NCI-H187 treated with DMSO at 0.1 percent for 48 hours (cell line): Measurements from ENCODE around the gene SRSF3.
"Not testable (repeated sequence)": the region's sequence is repeated elsewhere in the genome, so short reads cannot be mapped to it uniquely, and the experiment has no call there.

Experiments used
- DNase-seq: peaks from one replicate; lab custom pipeline; 2025; lab: John Stamatoyannopoulos, UW

Gene SRSF3

DNA sequence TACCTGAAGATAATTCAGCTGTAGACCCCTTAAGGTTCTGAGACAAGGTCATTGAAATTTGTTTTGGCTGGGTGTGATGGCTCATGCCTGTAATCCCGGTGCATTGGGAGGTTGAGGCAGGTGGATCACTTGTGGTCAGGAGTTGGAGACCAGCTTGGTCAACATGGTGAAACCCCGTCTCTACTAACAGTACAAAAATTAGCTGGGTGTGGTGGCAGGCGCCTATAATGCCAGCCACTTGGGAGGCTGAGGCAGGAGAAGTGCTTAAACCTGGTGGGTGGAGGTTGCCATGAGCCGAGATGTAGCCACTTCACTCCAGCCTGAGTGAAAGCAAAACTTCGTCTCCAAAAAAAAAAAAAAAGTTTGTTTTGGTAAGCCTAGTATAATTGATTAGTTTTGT lies 11.0 kb downstream of the SRSF3 start:
- no peak for DNase-seq

DNA sequence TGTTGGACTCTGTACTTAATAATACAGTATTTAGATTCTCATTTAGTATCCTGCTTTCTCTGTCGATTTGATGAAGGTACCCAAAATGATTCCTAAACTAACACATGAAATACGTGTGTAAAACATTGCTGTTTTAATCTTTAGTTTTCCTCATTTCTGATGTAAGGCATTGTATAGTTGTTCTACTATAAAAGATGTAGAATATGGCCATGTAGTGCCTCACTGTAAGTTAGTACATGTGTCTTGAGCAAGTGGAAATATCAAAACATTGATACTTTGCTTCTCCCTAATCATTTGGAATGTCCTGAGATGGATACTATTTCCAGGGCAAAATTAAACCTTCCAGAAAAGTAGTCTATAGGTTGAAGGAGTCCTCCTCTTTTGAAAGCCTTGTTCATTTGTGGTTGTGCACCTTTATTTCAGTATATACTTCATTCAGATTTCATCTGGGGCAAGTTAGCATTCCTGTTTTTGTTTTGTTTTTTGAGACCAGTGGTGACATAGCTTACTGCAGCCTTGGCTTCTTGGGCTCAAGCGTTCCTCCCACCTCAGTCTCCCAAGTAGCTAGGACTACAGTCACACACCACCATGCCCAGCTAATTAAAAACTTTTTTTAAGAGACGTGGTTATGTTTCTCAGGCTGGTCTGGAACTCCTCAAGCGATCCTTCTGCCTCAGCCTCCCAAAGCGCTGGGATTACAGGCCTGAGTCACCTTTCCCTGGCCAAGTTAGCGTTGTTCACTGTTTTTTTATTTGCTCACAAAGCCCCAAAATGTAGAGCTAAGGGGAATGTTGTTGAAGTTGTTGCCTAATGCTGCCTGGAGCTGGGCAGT lies 11.6 kb downstream of the SRSF3 start:
- DNase-seq: no peak

DNA sequence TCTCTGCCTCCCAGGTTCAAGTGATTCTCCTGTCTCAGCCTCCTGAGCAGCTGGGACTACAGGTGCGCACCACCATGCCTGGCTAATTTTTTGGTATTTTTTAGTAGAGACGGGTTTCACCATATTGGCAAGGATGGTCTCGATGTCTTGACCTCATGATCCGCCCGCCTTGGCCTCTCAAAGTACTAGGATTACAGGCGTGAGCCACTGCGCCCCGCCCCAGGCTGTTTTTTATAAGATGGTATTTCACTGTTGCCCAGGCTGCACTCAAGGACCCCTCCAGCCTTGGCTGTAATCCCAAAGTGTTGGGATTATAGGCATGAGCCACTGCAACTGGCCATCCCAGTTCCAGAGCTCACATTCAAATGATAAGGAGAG lies 13.1 kb downstream of the SRSF3 start:
- not testable (repeated sequence) for DNase-seq

DNA sequence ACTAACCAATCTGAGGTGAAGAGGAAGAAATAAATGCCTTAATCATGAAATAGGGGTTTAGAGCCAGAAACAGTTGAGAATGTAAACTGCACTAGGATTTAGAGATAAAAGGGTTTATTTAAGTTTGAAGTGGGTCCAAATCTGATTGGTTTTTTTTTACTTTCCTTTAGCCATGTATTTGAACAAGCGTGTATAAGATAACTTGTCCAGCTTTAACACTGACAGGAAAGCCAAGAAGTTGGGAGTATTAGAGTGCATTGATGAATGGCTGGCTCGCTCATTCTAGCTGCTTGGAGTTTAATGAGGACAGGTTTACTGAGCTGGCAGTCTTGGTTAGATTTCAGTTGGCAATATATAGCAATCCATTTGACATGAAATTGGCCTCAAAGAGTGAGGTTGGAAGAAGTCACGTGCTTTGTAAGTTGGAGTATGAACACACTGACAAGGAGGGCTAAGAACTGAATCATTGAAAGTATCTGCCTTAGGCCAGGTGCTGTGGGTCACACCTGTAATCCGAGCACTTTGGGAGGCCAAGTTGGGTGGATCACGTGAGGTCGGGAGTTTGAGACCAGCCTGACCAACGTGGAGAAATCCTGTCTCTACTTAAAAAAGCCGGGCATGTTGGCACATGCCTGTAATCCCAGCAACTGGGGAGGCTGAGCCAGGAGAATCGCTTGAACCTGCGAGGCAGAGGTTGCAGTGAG lies 13.7 kb downstream of the SRSF3 start:
- no peak for DNase-seq

DNA sequence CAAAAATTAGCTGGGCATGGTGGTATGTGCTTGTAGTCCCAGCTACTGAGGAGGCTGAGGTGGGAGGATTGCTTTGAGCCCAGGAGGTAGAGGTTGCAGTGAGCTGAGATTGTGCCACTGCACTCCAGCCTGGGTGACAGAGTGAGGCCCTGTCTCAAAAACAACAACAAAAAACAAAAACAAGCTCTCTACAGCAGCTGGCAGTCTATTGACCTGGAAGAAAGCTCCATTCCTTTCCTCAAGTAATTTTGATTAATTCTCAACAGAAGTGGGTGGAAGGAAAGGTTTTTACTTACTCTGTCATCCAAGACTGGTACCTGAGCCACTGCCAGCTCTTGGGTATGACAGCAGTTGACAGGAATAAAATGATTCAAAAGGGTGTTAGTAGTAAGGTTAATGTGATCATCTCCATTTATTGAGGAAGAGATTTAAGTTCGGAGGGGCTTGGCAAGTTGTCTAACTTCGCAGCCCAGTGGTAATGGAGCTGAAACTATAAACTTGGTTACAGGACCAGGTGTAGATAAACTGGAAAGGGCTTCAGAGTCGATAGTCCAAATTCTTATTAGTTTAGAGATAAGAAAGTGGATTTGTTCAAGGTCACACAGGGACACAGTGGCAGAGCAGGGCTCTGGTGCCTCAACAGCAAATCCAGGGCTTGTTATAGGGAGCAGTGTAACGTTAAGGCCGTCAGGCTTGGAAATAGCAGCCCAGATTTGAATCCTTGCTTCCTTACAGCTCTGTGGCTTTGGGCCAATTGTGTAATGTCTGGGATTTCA lies 14.8 kb downstream of the SRSF3 start:
- DNase-seq: no peak

DNA sequence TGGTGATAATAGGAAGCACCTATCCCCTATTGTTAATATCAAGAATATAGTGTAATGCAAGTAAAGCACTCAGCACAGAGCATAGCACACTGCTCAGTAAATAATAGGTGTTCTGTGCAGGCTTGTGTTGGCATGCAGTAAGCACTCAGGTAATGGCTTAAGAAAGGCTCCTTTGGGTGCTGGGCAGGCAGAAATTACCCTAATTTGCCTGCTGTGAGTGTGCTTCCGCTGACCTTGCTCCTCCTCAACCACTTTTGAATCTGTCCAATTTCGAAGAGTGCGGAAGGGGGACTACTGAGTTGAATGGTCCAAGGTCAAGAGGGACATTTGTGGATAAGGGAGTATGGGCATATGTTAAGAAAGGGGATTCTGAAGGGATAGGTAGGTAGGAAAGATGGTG lies 15.4 kb downstream of the SRSF3 start:
- DNase-seq: no peak

DNA sequence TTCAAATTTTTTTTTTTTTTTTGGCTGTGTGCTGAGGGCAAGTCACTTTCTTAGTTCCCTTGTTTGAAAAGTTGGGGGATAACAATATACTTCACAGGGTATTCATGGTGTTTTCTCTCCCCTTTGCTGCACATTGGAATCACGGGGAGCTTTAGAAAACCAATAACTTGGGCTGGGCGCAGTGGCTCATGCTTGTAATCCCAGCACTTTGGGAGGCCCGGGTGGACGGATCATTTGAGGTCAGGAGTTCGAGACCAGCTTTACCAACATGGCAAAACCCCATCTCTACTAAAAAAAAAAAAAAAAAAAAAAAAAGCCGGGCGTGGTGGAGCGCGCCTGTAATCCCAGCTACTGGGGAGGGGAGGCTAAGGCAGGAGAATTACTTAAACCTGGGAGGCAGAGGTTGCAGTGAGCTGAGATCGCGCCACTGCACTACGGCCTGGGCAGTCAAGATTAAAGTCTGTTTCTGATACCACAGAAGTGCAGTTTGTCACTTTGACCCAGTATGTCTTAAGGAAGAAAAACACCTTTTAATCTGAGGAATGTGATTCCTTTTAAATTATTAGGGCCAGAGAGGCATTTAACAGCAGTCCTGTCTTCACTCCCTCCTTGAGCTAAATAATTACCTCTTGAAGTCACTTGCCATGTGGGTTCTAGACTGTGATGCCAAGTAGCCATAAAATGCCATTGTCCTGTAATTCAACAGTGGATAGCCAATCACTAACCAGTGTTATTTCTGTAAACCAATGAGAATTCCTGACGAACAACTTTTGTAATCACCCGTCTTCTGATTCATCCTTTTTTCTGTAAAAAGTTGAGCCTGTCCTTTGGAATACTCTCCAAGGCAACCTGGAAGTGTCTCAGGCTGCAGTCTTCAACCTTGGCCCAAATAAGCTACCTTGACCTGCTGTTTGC lies 16.1 kb downstream of the SRSF3 start:
- DNase-seq: no peak

DNA sequence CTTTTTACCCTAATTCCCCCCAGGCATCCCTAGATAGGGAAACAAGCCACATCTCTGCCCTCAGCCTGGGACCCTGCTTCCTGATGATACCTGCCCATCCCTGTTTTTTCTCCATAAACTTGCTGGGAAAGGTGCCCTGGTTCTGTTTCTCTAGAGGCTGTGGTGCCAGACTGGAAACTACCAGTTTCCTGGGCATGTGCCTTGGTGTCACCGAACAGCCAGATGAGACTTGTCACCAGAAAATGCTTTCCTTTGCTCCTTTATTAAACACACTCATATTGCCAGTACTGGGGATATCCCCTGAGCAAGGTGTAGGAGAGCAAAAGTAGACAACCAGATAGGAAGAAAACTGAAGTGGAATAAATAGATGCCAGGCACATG lies 16.8 kb downstream of the SRSF3 start:
- no peak for DNase-seq

DNA sequence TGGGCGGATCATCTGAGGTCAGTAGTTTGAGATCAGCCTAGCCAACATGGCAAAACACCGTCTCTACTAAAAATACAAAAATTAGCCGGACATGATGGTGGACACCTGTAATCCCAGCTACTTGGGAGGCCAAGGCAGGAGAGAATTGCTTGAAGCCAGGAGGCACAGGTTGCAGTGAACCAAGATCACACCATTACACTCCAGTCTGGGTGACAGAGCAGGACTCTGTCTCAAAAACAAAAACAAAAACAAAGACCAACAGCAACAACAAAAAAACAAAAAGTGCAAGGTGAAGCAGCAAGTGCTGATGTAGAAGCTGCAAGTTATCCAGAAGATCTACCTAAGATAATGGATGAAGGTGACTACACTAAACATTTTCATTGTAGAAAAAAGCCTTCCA lies 17.5 kb downstream of the SRSF3 start:
- not testable (repeated sequence) for DNase-seq

DNA sequence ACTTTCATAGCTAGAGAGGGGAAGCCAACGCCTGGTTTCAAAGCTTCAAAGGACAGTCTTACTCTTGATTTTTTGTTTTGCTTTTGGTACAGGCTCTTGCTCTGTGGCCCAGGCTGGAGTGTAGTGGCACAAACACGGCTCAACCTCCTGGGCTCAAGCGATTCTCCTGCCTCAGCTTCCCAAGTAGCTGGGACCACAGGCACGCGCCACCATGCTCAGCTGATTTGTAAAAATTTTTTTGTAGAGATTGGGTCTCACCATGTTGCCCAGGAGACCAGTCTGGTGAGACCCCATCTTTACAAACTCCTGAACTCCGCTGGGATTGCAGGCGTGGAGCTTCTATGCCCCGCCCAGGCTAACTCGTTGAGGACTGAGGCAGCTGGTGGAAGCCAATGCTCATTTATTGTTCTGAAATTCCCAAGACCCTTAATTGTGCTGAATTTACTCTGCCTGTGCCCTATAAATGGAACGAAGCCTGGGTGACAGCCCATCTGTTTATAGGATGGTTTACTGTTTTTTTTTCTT lies 18.0 kb downstream of the SRSF3 start:
- DNase-seq: no peak

DNA sequence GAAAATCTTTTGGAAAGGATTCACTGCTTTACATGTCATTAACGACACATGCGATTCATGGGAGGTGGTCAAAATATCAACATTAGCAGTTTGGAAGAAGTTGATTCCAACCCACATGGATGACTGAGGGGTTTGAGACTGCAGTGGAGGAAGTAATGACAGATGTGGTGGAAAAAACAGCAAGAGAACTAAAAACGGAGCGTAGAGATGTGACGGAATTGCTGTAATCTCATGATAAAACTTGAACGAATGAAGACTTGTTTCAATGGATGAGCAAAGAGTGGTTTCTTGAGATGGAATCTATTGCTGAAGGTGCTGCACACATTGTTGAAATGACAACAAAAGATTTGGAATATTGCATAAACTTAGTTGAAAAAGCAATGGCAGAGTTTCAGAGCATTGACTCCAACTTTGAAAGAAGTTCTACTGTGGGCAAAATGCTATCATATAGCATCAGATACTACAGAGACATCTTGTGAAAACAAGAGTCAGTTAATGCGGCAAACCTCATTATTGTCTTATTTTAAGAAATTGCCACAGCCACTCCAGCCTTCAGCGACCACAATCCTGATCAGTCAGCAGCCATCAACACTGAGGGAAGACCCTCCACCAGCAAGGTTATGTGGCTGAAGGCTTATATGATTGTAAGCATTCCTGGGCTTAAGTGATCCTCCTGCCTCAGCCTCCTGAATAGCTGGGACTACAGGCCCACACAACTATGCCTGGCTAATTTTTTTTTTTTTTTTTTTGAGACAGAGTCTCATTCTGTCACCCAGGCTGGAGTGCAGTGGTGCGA lies 19.2 kb downstream of the SRSF3 start:
- DNase-seq: no peak

DNA sequence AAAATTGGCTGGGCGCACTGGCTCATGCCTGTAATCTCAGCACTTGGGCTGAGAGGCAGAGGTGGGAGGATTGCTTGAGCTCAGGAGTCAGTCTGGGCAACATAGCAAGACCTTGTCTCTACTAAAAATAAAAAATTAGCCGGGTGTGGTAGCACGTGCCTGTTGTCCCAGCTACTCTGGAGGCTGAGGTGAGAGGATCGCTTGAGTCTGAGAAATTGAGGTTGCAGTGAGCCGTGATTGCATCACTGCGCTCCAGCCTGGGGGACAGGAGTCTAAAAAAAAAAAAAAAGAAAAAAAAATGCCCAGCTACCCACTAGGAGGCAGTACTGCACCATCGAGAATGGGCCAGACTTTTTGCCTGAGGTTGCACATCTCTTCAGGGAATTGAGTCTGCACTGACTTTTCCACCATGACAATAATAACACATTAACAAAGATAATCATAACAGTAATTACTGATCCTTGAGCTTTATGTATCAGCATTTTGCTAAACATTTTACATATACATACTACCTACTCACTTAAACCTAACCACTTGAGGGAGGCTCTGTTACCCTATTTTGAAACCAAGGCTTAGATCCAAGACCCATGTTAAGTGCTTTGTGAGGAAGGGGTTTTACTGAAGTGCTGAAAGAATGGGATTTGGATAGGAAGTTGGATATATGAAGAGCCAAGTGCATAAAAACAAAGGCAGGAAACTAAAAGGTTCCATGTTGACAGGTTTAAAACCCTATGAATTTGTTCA lies 21.0 kb downstream of the SRSF3 start:
- no peak for DNase-seq

DNA sequence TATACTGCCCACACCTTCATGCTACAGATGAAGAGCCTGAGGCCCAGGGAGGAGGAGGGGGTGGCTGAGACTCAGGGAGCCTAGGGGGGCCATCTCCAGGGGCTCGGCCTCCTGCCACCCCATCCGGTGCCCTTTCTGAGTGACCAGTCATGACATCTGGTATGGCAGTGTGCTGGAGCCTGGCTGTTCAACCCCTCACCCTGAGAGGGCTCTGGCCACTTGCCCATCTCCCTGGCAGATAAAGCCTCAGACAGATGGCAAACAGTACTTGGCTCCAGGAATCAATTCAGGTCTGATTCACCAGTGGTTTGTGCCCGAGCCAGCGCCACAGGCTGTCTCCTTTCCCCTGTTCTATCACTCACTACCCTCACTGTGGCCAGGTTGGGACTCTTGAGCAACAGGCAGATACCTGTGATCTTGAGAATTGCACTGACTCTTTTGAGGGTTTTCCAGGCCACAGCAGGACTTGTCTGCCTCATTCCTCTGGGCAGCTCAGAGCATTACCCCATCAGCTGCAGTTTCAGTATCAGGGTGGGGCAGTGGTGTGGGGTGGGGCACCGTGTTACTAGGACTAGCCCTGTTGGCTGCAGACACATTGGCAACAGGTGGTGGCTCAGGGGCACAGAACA lies 22.8 kb downstream of the SRSF3 start:
- DNase-seq: no peak

DNA sequence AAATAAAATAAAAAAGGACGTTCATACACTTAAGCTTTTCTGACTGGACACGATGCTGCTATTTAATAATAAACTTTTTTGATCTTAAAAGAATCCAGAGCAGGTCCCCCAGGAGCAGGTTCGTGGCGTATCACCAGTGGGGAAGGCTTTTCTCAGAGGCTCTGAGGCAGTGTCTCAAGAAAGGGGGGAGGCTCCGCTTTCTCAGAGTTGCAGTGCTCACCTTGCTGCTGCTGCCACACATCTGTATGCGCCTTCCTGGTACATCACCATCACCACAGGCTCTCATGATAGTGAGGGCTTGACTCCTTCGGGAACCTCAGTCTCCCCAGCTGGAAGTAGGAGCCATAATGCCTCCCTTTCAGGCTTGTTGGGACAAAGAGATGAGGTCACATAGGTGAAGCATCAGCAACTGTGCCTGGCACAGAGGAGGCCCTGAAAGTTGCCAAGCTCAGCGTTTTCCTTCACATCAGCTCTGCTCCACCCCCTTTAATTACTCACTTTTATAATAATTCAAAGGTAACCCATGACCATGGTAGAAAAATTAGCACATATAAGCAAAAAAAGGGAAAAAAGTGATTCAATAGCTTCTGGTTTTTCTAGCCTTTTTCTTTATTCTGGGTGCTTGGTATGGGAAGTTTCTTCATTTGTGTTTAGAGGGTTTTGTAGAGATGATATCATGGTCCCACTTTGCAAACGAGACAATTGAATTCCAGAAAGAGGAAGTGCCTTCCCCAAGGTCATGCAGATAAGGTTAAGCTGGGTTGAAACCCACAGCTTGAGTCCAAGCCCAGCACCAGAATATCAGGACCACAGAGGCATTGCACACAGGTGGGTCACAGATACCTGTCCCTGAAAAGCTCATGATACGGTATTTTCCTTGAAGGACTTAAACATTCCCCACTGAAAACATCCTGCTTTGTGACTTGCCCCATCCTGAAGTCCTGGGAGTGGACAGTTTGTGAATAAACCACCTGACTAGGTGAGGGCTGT lies 24.5 kb downstream of the SRSF3 start:
- DNase-seq: no peak

DNA sequence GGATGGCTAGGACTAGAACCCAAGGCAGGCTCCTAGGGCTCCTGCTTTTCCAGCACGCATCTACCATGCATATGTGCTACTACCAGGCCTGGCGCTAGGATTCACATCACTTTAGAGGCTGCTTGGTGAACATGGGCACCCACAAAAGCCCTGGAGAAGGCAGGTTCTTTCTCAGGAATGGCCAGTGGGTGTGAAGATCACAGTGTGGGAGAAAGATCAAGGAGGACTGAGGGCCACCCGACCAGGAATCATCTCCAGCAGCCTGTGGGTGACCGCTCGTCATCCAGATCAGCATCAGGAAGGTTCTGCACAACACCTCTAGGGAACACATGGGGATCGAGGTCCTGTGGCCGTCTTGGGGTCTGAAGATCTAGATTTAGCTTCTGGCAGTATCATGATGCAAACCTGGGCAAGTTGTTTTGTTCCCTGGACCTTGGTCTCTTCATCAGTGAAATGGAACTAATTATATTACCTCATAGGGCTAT lies 27.3 kb downstream of the SRSF3 start:
- no peak for DNase-seq

DNA sequence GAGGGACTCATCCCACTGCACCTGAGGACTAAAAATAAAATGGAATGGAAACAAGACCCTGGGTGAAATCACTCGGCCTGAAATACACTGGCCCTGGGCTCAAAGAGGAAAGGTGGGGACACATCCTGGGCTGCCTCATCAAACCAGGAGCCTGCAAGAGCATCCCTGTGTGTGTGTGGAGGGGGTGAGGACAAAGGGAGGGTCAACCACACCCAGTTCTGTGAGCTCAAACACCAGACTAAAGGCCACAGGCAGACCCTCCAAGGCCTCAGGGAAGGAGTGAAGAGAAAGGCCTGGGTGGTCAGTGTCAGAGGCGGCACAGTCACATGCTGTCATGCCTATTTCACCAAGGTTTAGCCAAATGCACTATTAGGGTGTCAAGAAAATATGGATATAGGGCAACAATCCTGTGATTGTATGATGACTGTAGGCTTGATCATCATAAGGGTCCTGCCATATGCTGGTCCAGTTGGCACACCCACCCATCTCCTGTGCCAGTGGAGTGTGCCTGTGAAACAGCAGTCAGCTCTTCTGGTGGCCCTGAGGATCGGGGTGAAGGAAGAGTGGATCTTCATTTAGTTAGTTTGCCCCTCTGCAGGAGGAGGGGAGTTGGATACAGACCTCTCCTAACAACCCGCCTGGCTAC lies 28.9 kb downstream of the SRSF3 start:
- DNase-seq: no peak
